MM.1S (cell line): ENCODE measurements around the gene NPEPL1.

Experiments used
- EZH2 ChIP-seq: fragments of 300-600 bp; sonication (generic); optimal IDR thresholded peaks from 2 replicates; pipeline ENCODE3; 2017; ENCODE audit warnings: low read depth, mild to moderate bottlenecking, antibody characterized with exemption, low read length, mixed read lengths
- TF ChIP-seq, protein P1 (sequence below): fragments of 300-600 bp; sonication (generic); IDR thresholded peaks from 2 replicates; pipeline ENCODE4 v1.5.1; 2016; ENCODE audit warnings: antibody characterized with exemption, low read length, mixed read lengths

DNA sequence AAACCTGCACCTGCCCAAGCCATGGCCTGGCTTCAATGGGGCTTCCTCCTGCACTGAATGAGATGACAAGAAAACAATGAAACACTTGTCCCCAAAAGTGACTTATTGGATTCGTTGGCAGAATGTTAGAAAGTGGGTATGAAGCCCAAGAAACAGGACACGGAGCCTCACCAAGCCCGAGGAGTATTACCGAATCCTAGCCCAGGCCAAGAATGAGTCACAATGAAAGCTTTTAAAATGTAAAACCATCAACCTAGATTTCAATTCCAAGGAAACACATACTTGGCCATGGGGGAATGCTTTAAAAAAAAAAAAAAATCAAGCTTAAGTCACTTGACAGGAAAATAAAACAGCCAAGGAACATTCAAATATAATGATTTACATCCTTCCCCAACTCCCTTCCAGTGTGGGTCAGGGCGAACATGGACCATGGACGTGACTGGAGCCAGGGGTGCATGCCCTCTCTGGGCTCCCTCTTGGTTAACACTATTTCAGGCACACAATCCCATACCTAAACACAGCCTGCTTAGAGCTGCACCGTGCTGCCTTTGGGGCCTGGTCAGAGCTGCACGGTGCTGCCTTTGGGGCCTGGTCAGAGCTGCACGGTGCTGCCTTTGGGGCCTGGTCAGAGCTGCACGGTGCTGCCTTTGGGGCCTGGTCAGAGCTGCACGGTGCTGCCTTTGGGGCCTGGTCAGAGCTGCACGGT, 44.7 kb upstream of the NPEPL1 start:
- TF ChIP-seq, protein P1, sequence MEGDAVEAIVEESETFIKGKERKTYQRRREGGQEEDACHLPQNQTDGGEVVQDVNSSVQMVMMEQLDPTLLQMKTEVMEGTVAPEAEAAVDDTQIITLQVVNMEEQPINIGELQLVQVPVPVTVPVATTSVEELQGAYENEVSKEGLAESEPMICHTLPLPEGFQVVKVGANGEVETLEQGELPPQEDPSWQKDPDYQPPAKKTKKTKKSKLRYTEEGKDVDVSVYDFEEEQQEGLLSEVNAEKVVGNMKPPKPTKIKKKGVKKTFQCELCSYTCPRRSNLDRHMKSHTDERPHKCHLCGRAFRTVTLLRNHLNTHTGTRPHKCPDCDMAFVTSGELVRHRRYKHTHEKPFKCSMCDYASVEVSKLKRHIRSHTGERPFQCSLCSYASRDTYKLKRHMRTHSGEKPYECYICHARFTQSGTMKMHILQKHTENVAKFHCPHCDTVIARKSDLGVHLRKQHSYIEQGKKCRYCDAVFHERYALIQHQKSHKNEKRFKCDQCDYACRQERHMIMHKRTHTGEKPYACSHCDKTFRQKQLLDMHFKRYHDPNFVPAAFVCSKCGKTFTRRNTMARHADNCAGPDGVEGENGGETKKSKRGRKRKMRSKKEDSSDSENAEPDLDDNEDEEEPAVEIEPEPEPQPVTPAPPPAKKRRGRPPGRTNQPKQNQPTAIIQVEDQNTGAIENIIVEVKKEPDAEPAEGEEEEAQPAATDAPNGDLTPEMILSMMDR, result no peak
- TF ChIP-seq EZH2, result no peak
